ENCODE results near the gene CLNK. TPM values are rescaled to one million over a fixed set of nuclear protein-coding genes. Genes with fewer than 3 reads are reported as not detected.

Gene CLNK
- total and polyA plus RNA-seq, 2 of the 8 experiments (the other 6 are each of a cell fraction or from before 2014, with no cell fraction given) = not detected

GRCh38 chr4:10587296-10587695 lies 97.3 kb downstream of the CLNK start:
- Histone ChIP-seq H3K14ac (ENCODE audit: insufficient read length) (no peak overlapping the region), H2AK5ac (ENCODE audit: low read depth, low read length) (no peak overlapping the region), H2BK12ac (ENCODE audit: low read depth, low read length) (no peak overlapping the region), H3K79me1 (ENCODE audit: low read depth, low read length) (no peaks in the 10 kb centered on the region), H3K18ac (ENCODE audit: extremely low read depth, low read length) (no peak overlapping the region), H2BK15ac (ENCODE audit: low read length) (no peak overlapping the region), H3K23me2 (ENCODE audit: low read depth, low read length) (no peaks in the 10 kb centered on the region), H3K23ac (ENCODE audit: insufficient read length) (no peak overlapping the region), H2BK20ac (ENCODE audit: low read length) (no peak overlapping the region), H2AFZ (ENCODE audit: low read length) (no peak overlapping the region), H4K8ac (ENCODE audit: extremely low read depth, insufficient read depth, low read length) (no peak overlapping the region), H3K4ac (replicated peaks; ENCODE audit: insufficient read length, low read depth, low read length) (no peak overlapping the region), H3K79me2 (ENCODE audit: control insufficient read depth in 1 of 2, insufficient read depth in 2 of 2, low read length in 2 of 2) (no peaks in the 10 kb centered on the region), H3K9ac (replicated peaks in 1 of 4; ENCODE audit: extremely low read depth in 1 of 4, low read depth in 3 of 4, low read length in 3 of 4) (no peak overlapping the region), H3K4me3 (ENCODE audit: extremely low read depth in 1 of 4, insufficient read depth in 2 of 4, low read depth in 3 of 4, low read length in 4 of 4) (no peak overlapping the region), H3K36me3 (ENCODE audit: control insufficient read depth in 2 of 4, insufficient read depth in 4 of 4, low read length in 3 of 4) (no peaks in the 10 kb centered on the region), H2BK120ac (replicated peaks; ENCODE audit: low read depth, low read length) (no peak overlapping the region), H3K27ac (ENCODE audit: low read depth, low read length) (no peak overlapping the region), H3K9me3 (ENCODE audit: insufficient read depth in 2 of 2, low read depth in 1 of 2, low read length in 1 of 2) (no peaks in the 10 kb centered on the region), H3K4me1 (replicated peaks in 1 of 4; ENCODE audit: control insufficient read depth in 3 of 4, insufficient read depth in 4 of 4, low read length in 3 of 4) (peaks cover 0 to 10% (median under 1%) of the 10 kb centered on the region in 4 experiments; a peak in 2 of 7 replicates), H3K27me3 (replicated peaks in 1 of 4; ENCODE audit: control insufficient read depth in 3 of 4, extremely low read depth in 1 of 4, insufficient read depth in 3 of 4, low read length in 3 of 4) (0 out of 7 replicates have a peak, but pooled peaks cover 0 to 2% (median 0%) of the 10 kb centered on the region in 4 experiments), H2BK5ac (ENCODE audit: low read depth, low read length) (no peak overlapping the region), H4K20me1 (replicated peaks in 1 of 2; ENCODE audit: control insufficient read depth in 1 of 2, insufficient read depth in 2 of 2, low read length in 2 of 2) (no peaks in the 10 kb centered on the region), H4K5ac (ENCODE audit: insufficient read length, low read depth, low read length) (no peak overlapping the region), H3K56ac (replicated peaks; ENCODE audit: insufficient read length, low read depth, low read length) (no peak overlapping the region), H3K4me2 (ENCODE audit: insufficient read depth in 1 of 2, low read depth in 2 of 2, low read length in 2 of 2) (no peak overlapping the region), H4K91ac (replicated peaks; ENCODE audit: insufficient read length, low read length) (no peak overlapping the region)
- no peak for TF ChIP-seq SUZ12 (IDR thresholded peaks at IDR 0.05; ENCODE audit: low read length)
- TF ChIP-seq ATF3 (IDR thresholded peaks at IDR 0.05; ENCODE audit: insufficient read depth, low read depth, low read length) = no peak
- TF ChIP-seq ASH2L (IDR thresholded peaks at IDR 0.05; ENCODE audit: low read length) = no peak
- TF ChIP-seq PHF8 (conservative IDR thresholded peaks at IDR 0.05; ENCODE audit: low read depth, low read length) = no peak
- TF ChIP-seq JUND (IDR thresholded peaks at IDR 0.05; ENCODE audit: low read length) = no peak
- FAIRE-seq (no peak), DNase-seq (ENCODE audit: low read depth in 1 of 2, low spot score in 2 of 2) (no peak)
- CTCF ChIA-PET (ENCODE audit: partially characterized antibody) = interaction anchor here (1.4 kb wide), 1 partner anchor 426 kb away, joined by 3 read pairs; no protein-coding TSS in a partner anchor
- 92% methylated on average over 12 of the region's 12 CpGs; no CpG with 5 or more reads in 1 of the 2 experiments for WGBS, 2 experiments (ENCODE audit: extremely low coverage in 1 of 2, insufficient coverage in 1 of 2, insufficient read length in 1 of 2, insufficient replicate concordance in 2 of 2, low coverage in 1 of 2, low lambda C conversion rate in 2 of 2, missing lambda C conversion rate in 1 of 2)
- POLR2A ChIA-PET (ENCODE audit: partially characterized antibody) = no interaction called here
